Fibroblast of skin of right quadriceps (primary cell): ENCODE results near the gene UGT1A9.
"Not testable (repeated sequence)": the region's sequence is repeated elsewhere in the genome, so short reads cannot be mapped to it uniquely, and the experiment has no call there.

Source experiments
- DNase-seq: peaks from one replicate; pipeline ENCODE4 v3.0.0-alpha.2; 2013

UGT1A9 gene

GRCh38 chr2:233671290-233672161 lies at the start of gene UGT1A9:
TSS of gene UGT1A9 (plus strand) at chr2:233671898. CDS start at chr2:233671935, 37 bp downstream.
- DNase-seq, result no peak

- no peak for DNase-seq
Observed at GRCh38 chr2:233627331-233628025, 44.2 kb upstream of the UGT1A9 start.

GRCh38 chr2:233636306-233636705 lies 35.4 kb upstream of the UGT1A9 start, which contains the start of gene UGT1A10:
TSS of gene UGT1A10 (plus strand) at chr2:233636448. CDS start at chr2:233636523, 75 bp downstream.
- DNase-seq, result not testable (repeated sequence)

GRCh38 chr2:233638836-233639235 lies 32.9 kb upstream of the UGT1A9 start:
- no peak for DNase-seq

DNA sequence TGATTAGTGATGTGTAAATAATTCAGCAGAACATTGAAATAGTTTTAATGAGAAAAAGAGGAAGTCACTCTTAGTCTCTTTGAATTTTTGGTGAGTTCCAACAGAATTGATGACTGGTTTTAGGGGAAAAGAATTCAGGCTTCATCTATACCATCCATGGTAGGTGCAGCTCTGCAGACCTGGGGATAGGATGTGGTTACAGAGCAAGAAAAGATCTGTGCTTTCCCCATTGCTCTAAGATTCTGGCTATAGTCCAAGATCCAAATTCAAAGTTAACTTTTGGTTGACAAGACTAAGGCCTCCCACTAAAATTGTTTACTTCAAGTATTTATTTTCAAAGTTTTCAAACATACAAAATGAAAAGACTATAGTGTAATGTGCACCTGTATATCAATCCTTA lies 31.8 kb upstream of the UGT1A9 start:
- DNase-seq, result no peak

DNA sequence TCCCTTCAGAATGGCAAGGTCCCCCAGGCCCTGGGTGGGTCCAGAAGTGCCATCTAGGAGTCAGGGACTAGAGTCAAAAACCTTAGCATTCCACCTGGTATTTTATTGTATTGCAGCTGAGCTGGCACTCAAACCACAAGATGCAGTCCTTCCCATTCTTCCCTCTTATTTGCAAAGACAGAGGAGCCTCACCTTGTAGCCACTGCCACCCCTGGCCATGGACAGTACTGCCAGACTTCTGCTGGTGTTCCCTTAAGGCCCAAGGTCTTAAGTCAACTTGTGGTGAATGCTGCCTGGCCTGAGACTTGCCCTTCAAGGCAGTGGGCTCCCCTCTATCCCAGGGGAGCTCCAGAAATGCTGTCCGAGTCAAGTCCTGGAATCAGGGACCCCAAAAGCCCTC lies 28.6 kb upstream of the UGT1A9 start:
- DNase-seq, result no peak

DNA sequence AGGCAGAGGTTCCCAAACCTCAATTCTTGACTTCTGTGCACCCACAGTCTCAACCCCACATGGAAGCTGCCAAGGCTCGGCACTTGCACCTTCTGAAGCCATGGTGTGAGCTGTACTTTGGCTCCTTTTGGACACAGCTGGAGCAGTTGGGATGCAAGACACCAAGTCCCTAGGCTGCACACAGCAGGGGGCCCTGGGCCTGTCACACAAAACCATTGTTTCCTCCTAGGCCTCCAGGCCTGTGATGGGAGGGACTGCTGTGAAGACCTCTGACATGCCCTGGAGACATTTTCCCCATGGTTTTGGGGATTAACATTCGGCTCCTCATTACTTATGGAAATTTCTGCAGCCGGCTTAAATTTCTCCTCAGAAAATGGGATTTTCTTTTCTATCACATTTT lies 25.7 kb upstream of the UGT1A9 start:
- DNase-seq, result not testable (repeated sequence)

DNA sequence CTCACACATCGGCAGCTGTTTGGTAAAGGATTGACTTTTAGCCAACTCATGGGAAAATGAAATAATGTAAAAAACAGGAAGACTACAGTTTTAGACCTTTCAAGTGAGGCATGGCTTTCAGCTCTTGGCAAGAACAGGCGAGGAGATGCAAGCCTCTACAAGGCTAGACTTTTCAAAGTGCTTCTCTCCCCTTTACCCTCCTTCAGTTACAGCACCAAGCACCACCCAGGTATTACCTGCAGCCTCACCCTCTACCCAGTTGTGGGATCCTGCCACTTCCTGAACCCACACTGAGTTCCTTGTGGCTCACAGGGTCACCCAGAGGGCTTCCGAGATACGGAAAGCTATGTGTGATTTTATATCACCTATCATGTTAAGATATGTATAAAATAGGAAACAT lies 20.7 kb upstream of the UGT1A9 start:
- DNase-seq, result no peak

DNA sequence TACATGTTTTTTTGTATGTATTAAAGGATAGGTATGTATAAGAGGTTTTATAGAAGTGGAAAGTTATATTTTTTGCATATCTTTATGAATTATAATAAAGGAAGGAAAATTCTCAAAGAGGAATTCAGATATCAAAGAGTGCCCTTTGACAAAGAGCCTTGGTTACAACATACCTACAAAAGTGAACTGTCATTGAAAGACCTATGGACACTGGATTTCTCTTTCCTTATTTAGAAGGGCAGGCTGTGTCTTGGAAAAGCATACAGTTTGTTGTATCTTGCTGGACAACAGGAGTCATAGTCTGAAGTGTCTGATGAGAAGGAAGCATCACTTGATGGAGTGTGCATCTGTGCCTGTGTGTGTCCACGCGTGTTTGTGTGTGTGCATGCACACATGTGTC lies 20.3 kb upstream of the UGT1A9 start:
- no peak for DNase-seq

GRCh38 chr2:233654501-233654900 lies 17.2 kb upstream of the UGT1A9 start:
- DNase-seq, result no peak

DNA sequence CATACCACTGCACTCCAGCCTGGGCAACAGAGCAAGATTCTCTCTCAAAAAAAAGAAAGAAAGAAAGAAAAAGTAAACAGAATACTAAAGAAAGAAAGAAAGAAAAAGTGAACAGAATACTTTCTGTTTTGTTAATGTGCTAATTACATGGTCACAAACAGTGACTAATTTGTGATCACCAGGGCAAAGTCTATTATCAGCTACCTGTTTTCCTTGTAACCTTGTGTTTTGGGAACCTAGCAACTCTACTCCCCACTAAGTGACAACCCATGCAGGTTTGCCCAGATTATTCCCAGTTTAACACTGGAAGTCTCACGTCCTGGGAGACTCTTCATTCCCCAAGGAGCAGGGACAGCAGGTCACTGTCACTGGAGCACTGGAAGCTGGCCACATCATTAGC lies 16.7 kb upstream of the UGT1A9 start:
- DNase-seq, result no peak

- DNase-seq, result not testable (repeated sequence)
Observed at GRCh38 chr2:233655943-233656342, 15.8 kb upstream of the UGT1A9 start.

DNA sequence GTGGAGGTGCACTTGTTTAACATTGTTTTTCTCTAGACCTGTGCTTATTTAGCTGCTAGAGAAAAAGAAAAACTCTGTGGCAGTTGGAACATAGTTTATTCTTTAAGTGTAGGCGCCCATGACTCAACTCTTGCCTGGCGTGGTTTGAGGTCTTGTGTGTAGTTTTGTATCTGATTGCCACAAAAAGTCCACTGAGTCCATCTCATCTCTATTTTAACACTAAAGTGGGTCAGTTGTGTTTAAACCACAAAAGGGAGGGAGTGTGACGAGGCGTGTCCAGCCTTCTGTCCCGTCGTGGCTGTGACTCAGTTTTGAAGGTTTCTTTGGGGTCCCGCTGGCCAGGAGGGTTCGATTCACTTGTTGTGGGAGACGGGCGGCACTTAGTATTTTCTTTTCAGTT lies 15.3 kb upstream of the UGT1A9 start:
- DNase-seq, result no peak

- DNase-seq, result no peak
Observed at GRCh38 chr2:233658610-233659009, 13.1 kb upstream of the UGT1A9 start.

DNA sequence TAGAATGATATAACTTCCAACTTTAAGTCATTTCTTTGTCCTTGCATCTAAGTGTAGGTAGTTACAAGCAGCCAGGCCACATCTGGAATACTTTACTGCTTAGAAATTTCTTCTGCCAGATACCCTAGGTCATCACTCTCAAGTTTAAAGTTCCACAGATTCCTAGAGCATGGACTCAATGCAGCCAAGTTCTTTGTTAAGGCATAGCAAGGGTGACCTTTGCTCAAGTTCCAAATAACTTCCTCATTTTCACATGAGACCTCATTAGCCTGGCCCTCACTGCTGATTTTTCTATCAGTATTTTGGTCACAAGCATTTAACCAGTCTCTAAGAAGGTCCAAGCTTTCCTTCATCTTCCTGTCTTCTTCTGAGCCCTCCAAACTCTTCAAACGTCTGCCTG lies 7.8 kb upstream of the UGT1A9 start:
- no peak for DNase-seq

- DNase-seq, result no peak
Observed at GRCh38 chr2:233668605-233669260, 3.0 kb upstream of the UGT1A9 start.

- DNase-seq, result no peak
Observed at GRCh38 chr2:233672886-233673285, 1.2 kb downstream of the UGT1A9 start.

GRCh38 chr2:233673896-233674295 lies 2.2 kb downstream of the UGT1A9 start:
- DNase-seq, result no peak

DNA sequence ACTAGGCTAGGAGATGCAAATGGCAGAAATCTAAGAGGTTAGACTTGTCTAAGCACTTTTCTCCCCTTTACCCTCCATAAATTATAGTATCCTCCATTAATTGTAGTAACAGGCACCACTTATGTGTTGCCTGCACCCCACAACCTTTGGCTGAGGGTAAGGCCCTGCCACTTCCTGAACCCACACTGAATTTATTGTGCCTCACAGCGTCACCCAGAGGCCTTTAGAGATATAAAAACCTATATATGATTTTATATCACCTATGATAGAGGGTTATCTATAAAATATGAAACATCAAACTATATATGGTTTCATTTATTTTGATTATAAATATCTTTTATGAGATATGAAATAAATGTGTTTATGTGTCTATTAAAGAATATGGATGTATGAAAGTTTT lies 2.6 kb downstream of the UGT1A9 start:
- no peak for DNase-seq

GRCh38 chr2:233674995-233675394 lies 3.3 kb downstream of the UGT1A9 start:
- DNase-seq, result no peak

DNA sequence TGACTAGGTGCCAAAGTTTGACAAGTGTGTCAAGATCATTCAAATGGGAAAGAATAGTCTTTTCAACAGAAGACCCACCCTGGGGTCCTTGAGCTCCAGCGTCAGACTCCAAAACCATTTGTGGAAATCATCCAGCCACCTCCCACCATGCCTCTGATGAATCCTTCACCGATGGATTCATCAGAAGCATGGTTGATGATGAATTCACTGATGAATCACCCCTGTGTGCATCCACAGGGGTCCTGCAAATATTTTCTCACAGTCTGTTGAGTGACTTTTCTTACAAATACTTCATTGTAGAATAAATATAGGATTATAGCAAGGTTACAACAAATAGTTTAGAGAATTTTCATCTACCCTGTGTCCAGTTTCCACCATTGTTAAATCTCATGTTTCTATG lies 4.3 kb downstream of the UGT1A9 start:
- DNase-seq, result no peak

GRCh38 chr2:233679196-233679595 lies 7.5 kb downstream of the UGT1A9 start:
- DNase-seq, result no peak

DNA sequence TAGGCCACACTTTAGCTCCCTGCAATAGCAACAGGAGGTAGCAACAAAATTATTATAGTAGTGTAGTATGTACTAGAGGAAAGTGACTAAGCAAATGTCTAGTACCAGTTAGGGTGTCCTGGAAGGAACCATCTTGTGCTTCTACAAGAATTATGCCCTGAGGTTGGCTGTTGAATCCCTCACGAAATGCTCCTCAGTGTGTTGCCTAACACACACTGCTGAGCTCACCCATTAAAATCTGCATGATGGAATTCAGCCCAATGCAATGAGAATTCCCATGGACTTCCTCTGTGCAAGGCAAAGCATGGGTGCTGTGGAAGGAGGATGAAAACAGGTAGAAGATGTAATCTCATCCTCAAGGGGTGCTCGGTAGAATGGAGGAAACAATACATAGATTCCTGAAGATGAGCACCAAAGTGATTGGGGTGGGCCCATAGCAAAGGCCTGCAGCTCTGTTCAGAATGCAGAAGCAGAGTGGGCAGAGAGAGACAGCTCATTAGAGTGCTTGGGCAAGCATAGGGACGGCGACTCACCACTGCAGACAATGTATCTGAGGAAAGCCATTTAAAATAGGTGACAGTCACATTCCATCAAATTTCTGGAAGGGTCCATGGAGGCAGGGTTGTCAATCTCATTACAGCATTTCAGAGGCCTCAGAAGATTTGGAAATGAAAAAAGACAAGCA lies 8.8 kb downstream of the UGT1A9 start:
- DNase-seq, result no peak
